B cell (primary cell): ENCODE results near the gene TRIM74. TPM values are rescaled to one million over a fixed set of nuclear protein-coding genes. Genes with fewer than 3 reads are reported as not detected.
"Not testable (repeated sequence)": the region's sequence is repeated elsewhere in the genome, so short reads cannot be mapped to it uniquely, and the experiment has no call there.

Source experiments
- ATAC-seq: fragments of 200-7000 bp; cut with Tn5 transposase; one replicate; pipeline ENCODE4 v1.10.0; 2021; ENCODE audit warnings: low read depth, mild to moderate bottlenecking, moderate number of reproducible peaks, moderate library complexity
- CTCF ChIA-PET: fragments of 350-600 bp; sonication (Branson Sonifier 250); formaldehyde crosslinking; loops from one replicate; lab custom pipeline; 2021; ENCODE audit warnings: antibody characterized with exemption, inconsistent platforms; lab: Charles Lee
- POLR2A ChIA-PET: fragments of 350-600 bp; sonication (Branson Sonifier 250); formaldehyde crosslinking; loops from one replicate; lab custom pipeline; 2021; ENCODE audit warnings: antibody characterized with exemption; lab: Charles Lee
- DNase-seq: peaks from one replicate; pipeline ENCODE4 v3.0.0; 2013
- H2AFZ ChIP-seq: 2 replicates; pipeline ENCODE4 v1.6.1; 2012; ENCODE audit warnings: mild to moderate bottlenecking, low read depth, low read length; ENCODE audit not compliant: insufficient read depth, poor library complexity, severe bottlenecking
- H3K27ac ChIP-seq, 2 donors: 1 replicate in 1 of 2; 2 replicates in 1 of 2; pipeline ENCODE4 v1.5.1; 2012 to 2013; ENCODE audit warnings: low read length in 2 of 2, mild to moderate bottlenecking in 2 of 2, moderate library complexity in 1 of 2
- H3K27me3 ChIP-seq, 4 experiments: fragments of 200-600 bp in 1 of 4; sonication (generic) in 1 of 4; replicated peaks in 1 of 4; 1 replicate in 2 of 4; 2 replicates in 2 of 4; pipeline versions ENCODE4 v1.6.1 to v1.7.0; 2013 to 2016; ENCODE audit warnings: low read length in 3 of 4, mild to moderate bottlenecking in 2 of 4, mixed read lengths in 1 of 4, moderate library complexity in 1 of 4; ENCODE audit not compliant: insufficient read depth in 4 of 4, control insufficient read depth in 3 of 4; ENCODE audit errors: control extremely low read depth in 1 of 4
- H3K36me3 ChIP-seq, 2 experiments: replicated peaks in 1 of 2; 1 replicate in 1 of 2; 2 replicates in 1 of 2; pipeline versions ENCODE4 v1.6.1 to v1.7.1; 2013; ENCODE audit warnings: low read length in 1 of 2; ENCODE audit not compliant: insufficient read depth in 2 of 2, control insufficient read depth in 1 of 2; ENCODE audit errors: control extremely low read depth in 1 of 2, extremely low read depth in 1 of 2
- H3K4me1 ChIP-seq, 2 donors: fragments of 200-600 bp in 1 of 2; sonication (generic) in 1 of 2; 1 replicate in 1 of 2; 2 replicates in 1 of 2; pipeline versions ENCODE4 v1.5.1 to v1.6.1; 2013 to 2017; ENCODE audit warnings: low read length in 2 of 2; ENCODE audit not compliant: control insufficient read depth in 2 of 2, insufficient read depth in 2 of 2
- H3K4me2 ChIP-seq: replicated peaks from 2 replicates; pipeline ENCODE3; 2012; ENCODE audit warnings: mild to moderate bottlenecking, low read depth, low read length; ENCODE audit not compliant: poor library complexity, severe bottlenecking
- H3K4me3 ChIP-seq, 5 experiments: fragments of 200-600 bp in 1 of 5; sonication (generic) in 1 of 5; 1 replicate in 3 of 5; 2 replicates in 2 of 5; pipeline versions ENCODE4 v1.5.1 to v1.7.0; 2011 to 2016; ENCODE audit warnings: low read length in 4 of 5, mild to moderate bottlenecking in 4 of 5, low read depth in 2 of 5, control low read depth in 1 of 5, moderate library complexity in 1 of 5; ENCODE audit not compliant: insufficient read depth in 1 of 5; ENCODE audit errors: control extremely low read depth in 1 of 5, extremely low read depth in 1 of 5
- H3K79me2 ChIP-seq: fragments of 200-600 bp; sonication (generic); one replicate; pipeline ENCODE4 v1.6.0; 2016; ENCODE audit warnings: low read length; ENCODE audit not compliant: control insufficient read depth, insufficient read depth
- H3K9ac ChIP-seq: fragments of 200-600 bp; sonication (generic); 2 replicates; pipeline ENCODE4 v1.6.1; 2017; ENCODE audit warnings: mild to moderate bottlenecking, low read length, moderate library complexity
- H3K9me3 ChIP-seq, 3 donors: one replicate each; pipeline versions ENCODE4 v1.6.1 to v1.7.1; 2013; ENCODE audit warnings: low read length in 2 of 3; ENCODE audit not compliant: control insufficient read depth in 2 of 3, insufficient read depth in 1 of 3; ENCODE audit errors: control extremely low read depth in 1 of 3
- H4K20me1 ChIP-seq: 2 replicates; pipeline ENCODE4 v1.6.0; 2012; ENCODE audit warnings: mild to moderate bottlenecking, low read length; ENCODE audit not compliant: insufficient read depth, control insufficient read depth, poor library complexity, severe bottlenecking
- H3K27ac Mint-ChIP-seq: one replicate; pipeline ENCODE4 v1.8.0; 2021; ENCODE audit warnings: mixed read lengths
- H3K27me3 Mint-ChIP-seq: one replicate; pipeline ENCODE4 v1.8.0; 2021; ENCODE audit warnings: mixed read lengths
- H3K4me1 Mint-ChIP-seq: one replicate; pipeline ENCODE4 v1.8.0; 2021; ENCODE audit warnings: mixed read lengths
- H3K4me3 Mint-ChIP-seq: one replicate; pipeline ENCODE4 v1.8.0; 2021; ENCODE audit warnings: mixed read lengths
- H3K9me3 Mint-ChIP-seq: one replicate; pipeline ENCODE4 v1.8.0; 2022; ENCODE audit warnings: mixed read lengths; ENCODE audit not compliant: insufficient read depth
- WGBS: methylation state at CpG from one replicate; pipeline ENCODE4 v1.1.5; 2013; ENCODE audit warnings: missing lambda C conversion rate; ENCODE audit not compliant: insufficient coverage; 5-methylcytosine and 5-hydroxymethylcytosine counted together
- intact Hi-C: fragments of 100-400 bp; cut with micrococcal nuclease; formaldehyde crosslinking; loops from one replicate; pipeline ENCODE4 v1.10.0; 2022
- polyA plus RNA-seq: library from polyadenylated mRNA; depleted of rRNA; stranded (reverse); fragments of >200 nt; gene quantifications from 2 replicates; pipeline ENCODE4 v1.2.3, GENCODE V29; 2012
- total RNA-seq, 2 donors: library from RNA; stranded (reverse); fragments of 120-200 nt in 1 of 2; gene quantifications; 1 replicate in 1 of 2; 2 replicates in 1 of 2; pipeline versions ENCODE4 v1.2.3 to v1.2.4, GENCODE V29; 2013 to 2022

TRIM74 gene
- total and polyA plus RNA-seq, 2 donors (not counting 1 experiment from before 2014, with no cell fraction given): 0.97 to 1.2 TPM

DNA sequence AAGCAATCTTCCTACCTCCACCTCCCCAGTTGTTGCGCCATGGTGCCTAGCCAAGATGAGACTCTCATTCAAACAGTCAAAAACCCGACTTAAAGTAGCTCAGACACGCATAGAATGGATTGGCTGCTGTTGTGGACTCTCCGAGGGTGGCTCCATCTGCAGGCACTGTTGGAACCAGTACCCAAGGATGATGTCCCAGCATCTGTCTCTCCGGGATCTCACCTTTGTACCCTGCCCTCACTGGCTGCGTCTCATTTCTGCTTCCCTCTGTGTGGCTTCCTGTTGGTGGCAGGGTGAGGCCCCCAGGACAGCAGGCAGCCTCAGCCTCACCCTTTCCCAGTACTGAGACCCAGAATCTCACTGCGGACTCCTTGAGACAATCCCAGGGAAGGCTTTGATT is 5.5 kb upstream of the TRIM74 start:
- H3K9ac ChIP-seq, H3K9me3 Mint-ChIP-seq, H3K4me3 ChIP-seq, H3K4me1 Mint-ChIP-seq, DNase-seq, H3K4me3 Mint-ChIP-seq, intact Hi-C loops, H4K20me1 ChIP-seq, H3K4me1 ChIP-seq, H3K27me3 Mint-ChIP-seq, ATAC-seq, H3K36me3 ChIP-seq, H2AFZ ChIP-seq, H3K27ac Mint-ChIP-seq, H3K9me3 ChIP-seq, POLR2A ChIA-PET, H3K27me3 ChIP-seq, CTCF ChIA-PET, H3K79me2 ChIP-seq, H3K27ac ChIP-seq, H3K4me2 ChIP-seq: not testable (repeated sequence)
- no CpG with 5 or more reads among the region's 7 CpGs for WGBS

DNA sequence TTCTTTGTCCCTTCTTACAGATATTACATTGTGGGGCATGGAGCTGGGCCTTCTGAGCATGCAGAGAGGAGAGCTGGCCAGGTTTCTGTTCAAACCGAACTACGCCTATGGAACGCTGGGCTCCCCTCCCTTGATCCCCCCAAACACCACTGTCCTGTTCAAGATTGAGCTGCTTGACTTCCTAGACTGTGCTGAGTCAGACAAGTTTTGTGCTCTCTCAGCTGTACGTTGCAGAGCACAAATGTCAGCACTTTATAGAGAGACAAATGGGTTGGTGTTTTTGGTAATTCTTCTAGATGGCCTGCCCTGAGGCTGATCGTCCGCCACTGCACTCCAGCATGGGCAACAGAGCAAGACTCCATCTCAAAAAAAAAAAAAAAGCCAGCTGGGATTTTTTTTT is 2.2 kb upstream of the TRIM74 start:
- H3K9ac ChIP-seq, DNase-seq, H3K27me3 Mint-ChIP-seq, CTCF ChIA-PET, POLR2A ChIA-PET, H4K20me1 ChIP-seq, H3K27ac Mint-ChIP-seq, H3K27me3 ChIP-seq, H2AFZ ChIP-seq, intact Hi-C loops, H3K79me2 ChIP-seq, H3K4me2 ChIP-seq, ATAC-seq, H3K36me3 ChIP-seq, H3K9me3 ChIP-seq, H3K9me3 Mint-ChIP-seq, H3K4me1 ChIP-seq, H3K4me1 Mint-ChIP-seq, H3K4me3 Mint-ChIP-seq, H3K27ac ChIP-seq, H3K4me3 ChIP-seq: not testable (repeated sequence)
- no CpG with 5 or more reads among the region's 6 CpGs for WGBS

DNA sequence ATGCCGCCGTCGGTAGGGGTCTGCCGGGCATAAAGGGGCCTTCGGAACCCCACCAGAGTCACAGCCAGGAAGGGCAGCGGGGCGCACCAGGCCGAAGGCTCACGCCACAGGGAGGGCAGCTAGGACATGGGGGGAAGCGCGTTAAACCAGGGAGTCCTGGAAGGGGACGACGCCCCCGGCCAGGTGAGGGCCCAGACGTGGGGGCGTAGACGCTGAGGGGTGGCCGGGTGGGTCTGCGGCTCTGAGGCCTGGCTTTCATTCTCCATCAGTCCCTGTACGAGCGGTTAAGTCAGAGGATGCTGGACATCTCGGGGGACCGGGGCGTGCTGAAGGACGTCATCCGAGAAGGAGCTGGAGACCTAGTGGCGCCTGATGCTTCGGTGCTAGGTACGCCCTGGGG is 422 bp upstream of the TRIM74 start:
- H3K27ac Mint-ChIP-seq, ATAC-seq, H3K9me3 ChIP-seq, H3K27ac ChIP-seq, H3K4me2 ChIP-seq, H3K36me3 ChIP-seq, H3K4me3 ChIP-seq, H3K4me3 Mint-ChIP-seq, DNase-seq, H2AFZ ChIP-seq, H3K4me1 ChIP-seq, CTCF ChIA-PET, H3K79me2 ChIP-seq, H3K9ac ChIP-seq, H4K20me1 ChIP-seq, H3K27me3 ChIP-seq, POLR2A ChIA-PET, H3K9me3 Mint-ChIP-seq, H3K27me3 Mint-ChIP-seq, intact Hi-C loops, H3K4me1 Mint-ChIP-seq: not testable (repeated sequence)
- WGBS: no CpG with 5 or more reads among the region's 29 CpGs

DNA sequence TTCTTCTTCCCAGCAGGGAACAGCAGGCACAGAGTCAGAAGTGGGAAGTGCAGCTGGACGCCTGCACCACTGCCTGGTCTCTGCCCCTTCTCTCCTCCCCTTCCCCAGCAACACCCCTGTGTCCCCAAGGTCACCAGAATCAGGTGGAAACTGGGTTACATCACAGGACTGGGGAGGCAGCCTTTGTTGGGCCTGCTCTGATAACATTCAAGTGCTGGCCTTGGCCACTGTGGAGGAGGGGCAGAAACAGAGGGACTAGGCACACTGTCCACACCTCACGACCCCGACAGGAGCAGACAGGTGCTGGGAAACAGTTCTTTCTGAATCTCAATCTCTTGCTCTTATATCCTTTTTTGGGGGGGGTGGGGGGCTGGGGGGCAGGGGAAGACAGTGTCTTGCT is 2.4 kb downstream of the TRIM74 start:
- H3K9me3 ChIP-seq, H3K27me3 ChIP-seq, H3K9ac ChIP-seq, H4K20me1 ChIP-seq, H2AFZ ChIP-seq, POLR2A ChIA-PET, CTCF ChIA-PET, H3K27me3 Mint-ChIP-seq, DNase-seq, H3K4me3 ChIP-seq, ATAC-seq, H3K9me3 Mint-ChIP-seq, H3K4me2 ChIP-seq, H3K4me3 Mint-ChIP-seq, H3K4me1 Mint-ChIP-seq, H3K79me2 ChIP-seq, intact Hi-C loops, H3K27ac Mint-ChIP-seq, H3K36me3 ChIP-seq, H3K4me1 ChIP-seq, H3K27ac ChIP-seq: not testable (repeated sequence)
- WGBS: no CpG with 5 or more reads among the region's 3 CpGs
